ENCODE results near the gene ANO3. TPM values are rescaled to one million over a fixed set of nuclear protein-coding genes. Genes with fewer than 3 reads are reported as not detected.
"Not testable (repeated sequence)": the region's sequence is repeated elsewhere in the genome, so short reads cannot be mapped to it uniquely, and the experiment has no call there.

ANO3 gene
- total RNA-seq, 1 donor from 2014 or later: 2.1 TPM

GRCh38 chr11:26621132-26621531 is 289.2 kb downstream of the ANO3 start:
- no peak for DNase-seq (ENCODE audit: low spot score)

DNA sequence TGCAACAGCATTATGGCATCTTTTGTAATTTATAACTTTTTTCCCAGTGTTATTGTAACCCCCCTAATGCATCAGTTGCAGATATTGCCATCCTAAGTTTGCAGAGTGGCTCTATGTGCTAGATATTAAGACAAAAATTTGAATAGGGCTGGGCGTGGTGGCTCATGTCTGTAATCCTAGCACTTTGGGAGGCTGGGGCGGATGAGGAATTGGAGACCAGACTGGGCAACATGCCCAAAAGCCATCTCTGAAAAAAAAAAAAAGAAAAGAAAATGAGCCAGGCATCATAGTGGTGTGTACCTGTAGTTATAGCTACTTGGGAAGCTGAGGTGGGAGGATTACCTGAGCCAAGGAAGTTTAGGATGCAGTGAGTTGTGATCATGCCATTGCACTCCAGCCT is 290.3 kb downstream of the ANO3 start:
- no peak for DNase-seq (ENCODE audit: low spot score)

GRCh38 chr11:26623076-26623659 is 291.2 kb downstream of the ANO3 start:
- DNase-seq (ENCODE audit: low spot score): no peak

DNA sequence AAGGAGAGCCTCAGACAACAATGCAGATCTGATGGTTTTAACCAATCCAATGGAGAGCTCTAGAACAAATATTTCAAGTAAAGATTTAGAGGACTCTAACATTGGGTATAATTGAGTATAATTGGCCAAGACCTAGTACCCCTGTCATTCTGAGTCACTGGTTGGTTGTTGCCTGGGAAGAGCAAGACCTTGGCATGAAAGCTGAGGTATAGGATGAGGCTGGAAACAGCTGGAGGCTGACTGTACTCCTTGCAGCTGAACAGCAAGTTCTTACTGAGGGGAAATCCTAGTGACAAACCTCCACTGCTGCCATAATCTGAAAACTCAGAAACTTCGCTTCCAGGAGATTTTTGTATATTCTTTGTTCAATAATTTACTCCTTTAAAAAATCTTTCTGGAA is 294.4 kb downstream of the ANO3 start:
- no peak for DNase-seq (ENCODE audit: low spot score)

DNA sequence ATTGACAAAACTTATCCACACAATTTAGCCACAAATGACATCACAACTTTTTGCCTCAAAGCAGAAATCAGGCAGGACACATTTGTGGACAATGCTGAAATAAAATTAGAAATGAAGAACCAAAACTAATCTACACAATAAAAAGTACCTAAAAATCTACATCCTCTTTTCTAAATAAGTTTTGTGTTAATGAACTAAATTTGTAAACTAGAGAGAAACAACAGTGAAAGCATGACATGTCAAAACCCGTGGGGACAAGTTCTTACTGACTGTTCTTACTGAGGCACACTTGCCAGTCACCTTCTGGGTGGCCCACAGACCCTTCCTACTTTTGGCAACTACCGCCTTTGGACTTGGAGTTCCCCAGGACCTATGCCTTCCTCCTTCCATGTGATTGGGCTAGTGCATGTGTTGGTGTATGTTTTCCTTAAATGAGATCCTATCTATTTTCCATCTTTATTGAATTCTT is 300.8 kb downstream of the ANO3 start:
- DNase-seq (ENCODE audit: low spot score): no peak

DNA sequence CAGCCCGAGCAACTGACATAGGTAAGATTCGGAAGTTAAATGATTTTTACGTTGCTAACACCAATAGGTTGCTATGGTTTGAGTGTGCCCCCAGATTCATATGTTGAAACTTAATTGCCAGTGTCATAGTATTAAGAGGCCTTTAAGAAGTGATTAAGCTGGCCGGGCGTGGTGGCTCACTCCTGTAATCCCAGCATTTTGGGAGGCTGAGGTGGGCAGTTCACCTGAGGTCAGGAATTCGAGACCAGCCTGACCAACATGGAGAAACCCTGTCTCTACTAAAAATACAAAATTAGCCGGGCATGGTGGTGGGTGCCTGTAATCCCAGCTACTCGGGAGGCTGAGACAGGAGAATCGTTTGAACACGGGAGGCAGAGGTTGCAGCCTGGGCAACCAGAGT is 311.4 kb downstream of the ANO3 start:
- not testable (repeated sequence) for DNase-seq (ENCODE audit: low spot score)

- DNase-seq (ENCODE audit: low spot score): no peak
Observed at GRCh38 chr11:26649884-26650283, 318.0 kb downstream of the ANO3 start.

DNA sequence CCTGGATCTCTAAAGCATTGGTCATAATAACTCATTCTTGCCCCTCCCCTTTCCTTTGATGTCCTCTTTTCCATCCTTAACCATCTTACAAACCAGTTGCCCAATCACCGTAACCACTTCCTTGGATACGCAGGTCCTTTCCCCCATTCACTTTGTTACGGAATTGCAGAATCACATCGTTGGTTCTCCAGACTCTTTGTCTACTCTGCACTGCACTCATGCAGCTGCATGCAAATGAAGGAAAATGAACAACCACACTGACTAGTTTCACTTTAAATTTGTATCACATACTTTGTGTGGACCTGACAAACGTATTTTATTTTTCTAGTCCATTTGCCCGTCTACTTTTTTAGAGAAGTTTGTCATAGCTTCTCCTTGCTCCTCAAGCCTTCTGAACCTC is 320.0 kb downstream of the ANO3 start:
- DNase-seq (ENCODE audit: low spot score): no peak

- no peak for DNase-seq (ENCODE audit: low spot score)
Observed at GRCh38 chr11:26655287-26655686, 323.4 kb downstream of the ANO3 start.

GRCh38 chr11:26662916-26663315 is 331.0 kb downstream of the ANO3 start:
- DNase-seq (ENCODE audit: low spot score): no peak

DNA sequence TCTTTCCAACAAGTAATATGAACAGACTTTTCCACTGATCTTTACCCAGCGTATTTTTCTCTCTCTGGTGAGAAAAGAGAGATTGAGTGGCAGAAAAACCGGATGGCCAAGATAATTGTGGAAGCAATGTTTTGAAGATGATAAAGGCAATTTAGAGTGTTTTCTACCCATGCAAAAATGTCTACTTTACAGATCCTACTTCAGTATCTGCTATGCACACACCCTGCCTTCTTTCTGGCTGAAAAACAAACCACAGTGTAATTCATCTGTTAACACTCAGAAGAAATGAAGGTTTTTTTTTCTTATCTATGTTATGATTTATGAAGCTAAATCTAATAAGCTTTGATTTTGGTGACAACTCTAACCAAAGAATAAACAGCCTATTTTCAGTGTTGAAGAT is 333.1 kb downstream of the ANO3 start:
- no peak for DNase-seq (ENCODE audit: low spot score)

GRCh38 chr11:26665946-26666345 is 334.0 kb downstream of the ANO3 start:
- no peak for DNase-seq (ENCODE audit: low spot score)

DNA sequence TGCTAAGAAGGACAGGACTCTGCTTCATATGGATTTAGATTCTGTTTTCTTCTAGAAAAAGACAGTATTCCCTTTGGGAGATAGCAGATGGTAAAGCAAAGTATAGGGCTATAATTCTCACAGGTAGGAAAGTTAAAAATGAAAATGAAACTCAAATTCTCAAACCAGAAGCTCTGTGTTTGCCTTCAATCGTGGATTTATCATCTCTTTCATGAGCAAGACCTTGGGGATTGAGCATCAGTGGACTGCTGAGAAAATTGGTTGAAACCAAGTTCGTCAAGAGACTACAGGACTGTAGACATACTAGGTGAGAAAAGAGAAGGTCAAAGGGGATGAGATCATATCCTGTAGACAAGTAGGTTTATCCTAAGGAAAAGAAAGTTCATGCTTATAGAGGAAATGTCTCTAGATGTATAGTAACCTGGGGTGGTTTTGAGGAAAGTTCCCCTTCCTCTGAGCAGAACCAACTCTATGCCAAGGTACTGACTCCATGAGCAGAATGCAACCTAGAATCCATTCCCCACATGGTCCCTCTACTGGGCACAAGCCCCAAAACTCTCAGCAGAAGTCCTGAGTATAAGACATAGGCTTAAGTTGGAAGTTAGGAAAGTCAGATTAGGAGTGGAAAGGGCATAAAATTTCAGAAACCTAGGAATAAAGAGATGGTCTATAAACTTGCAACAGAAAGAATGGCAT is 343.5 kb downstream of the ANO3 start:
- DNase-seq (ENCODE audit: low spot score): no peak

- DNase-seq (ENCODE audit: low spot score): no peak
Observed at GRCh38 chr11:26676641-26677040, 344.7 kb downstream of the ANO3 start.

- no peak for DNase-seq (ENCODE audit: low spot score)
Observed at GRCh38 chr11:26677566-26677965, 345.6 kb downstream of the ANO3 start.

- DNase-seq (ENCODE audit: low spot score): no peak
Observed at GRCh38 chr11:26687351-26687750, 355.4 kb downstream of the ANO3 start.

GRCh38 chr11:26688701-26689100 is 356.8 kb downstream of the ANO3 start:
- no peak for DNase-seq (ENCODE audit: low spot score)

DNA sequence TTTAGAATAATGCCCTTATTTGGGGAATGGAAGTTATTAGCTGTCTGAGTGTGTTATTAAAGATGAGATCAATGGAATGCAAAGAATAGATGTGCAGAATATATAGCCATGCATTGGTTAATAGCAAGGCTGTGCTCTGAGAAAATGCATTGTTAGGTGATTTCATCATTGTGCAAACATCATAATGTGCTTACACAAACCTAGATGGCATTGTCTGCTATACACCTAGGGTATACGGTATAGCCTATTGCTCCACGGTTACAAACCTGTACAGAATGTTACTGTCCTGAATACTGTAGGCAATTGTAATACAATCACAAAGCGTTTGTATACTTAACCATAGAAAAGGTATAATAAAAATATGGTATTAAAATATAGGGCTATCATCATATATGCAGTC is 364.4 kb downstream of the ANO3 start:
- DNase-seq (ENCODE audit: low spot score): no peak

- DNase-seq (ENCODE audit: low spot score): no peak
Observed at GRCh38 chr11:26698224-26698623, 366.3 kb downstream of the ANO3 start.

DNA sequence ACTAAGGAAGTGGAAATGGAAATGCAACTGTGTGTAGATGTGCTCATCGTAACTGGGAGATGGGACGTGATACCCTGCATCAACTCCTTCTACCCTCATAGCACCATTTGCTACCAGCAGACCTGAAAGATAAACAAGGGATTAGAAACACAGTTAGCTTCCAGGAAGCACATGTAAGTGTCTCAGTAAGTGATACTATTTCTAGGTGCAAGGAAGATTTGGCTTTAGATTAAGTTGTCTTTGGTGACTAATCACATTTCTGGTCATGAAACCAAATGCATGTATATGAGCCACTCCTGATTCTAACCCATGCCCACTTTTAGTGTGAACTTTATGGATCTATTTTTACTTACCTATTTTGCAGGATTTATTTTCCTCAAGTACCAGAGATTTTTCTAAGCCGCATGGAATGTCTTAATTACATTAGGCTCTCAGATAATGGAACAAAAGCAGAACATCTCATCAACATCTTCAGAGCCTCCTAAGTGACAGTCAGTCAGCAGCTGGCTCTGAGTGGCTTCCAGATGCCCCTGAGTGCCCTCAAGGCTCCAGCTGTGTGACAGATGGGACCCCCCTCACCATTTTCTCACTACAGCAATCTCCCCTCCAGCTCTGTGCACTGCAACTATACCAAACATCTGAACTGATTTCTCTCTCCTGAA is 368.8 kb downstream of the ANO3 start:
- DNase-seq (ENCODE audit: low spot score): no peak

DNA sequence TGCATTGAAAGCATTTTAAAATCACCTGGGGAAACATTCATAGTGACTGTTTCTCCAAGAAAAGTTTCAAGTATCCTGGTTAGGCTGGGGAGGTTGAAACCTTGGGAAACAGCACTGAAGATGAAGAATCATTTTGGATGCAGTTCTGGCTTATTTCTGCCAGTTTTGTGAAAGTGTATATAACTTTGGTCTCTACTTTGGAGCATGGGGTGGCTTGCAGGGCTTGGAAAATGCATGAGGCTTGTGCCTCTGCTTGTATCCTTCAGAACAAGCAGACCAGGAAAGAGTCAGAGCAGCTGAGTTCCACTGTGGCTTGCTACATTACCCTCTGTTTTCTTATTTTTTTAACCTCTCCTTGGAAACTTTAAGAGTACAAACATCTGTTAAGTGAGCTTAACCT is 370.5 kb downstream of the ANO3 start:
- no peak for DNase-seq (ENCODE audit: low spot score)

DNA sequence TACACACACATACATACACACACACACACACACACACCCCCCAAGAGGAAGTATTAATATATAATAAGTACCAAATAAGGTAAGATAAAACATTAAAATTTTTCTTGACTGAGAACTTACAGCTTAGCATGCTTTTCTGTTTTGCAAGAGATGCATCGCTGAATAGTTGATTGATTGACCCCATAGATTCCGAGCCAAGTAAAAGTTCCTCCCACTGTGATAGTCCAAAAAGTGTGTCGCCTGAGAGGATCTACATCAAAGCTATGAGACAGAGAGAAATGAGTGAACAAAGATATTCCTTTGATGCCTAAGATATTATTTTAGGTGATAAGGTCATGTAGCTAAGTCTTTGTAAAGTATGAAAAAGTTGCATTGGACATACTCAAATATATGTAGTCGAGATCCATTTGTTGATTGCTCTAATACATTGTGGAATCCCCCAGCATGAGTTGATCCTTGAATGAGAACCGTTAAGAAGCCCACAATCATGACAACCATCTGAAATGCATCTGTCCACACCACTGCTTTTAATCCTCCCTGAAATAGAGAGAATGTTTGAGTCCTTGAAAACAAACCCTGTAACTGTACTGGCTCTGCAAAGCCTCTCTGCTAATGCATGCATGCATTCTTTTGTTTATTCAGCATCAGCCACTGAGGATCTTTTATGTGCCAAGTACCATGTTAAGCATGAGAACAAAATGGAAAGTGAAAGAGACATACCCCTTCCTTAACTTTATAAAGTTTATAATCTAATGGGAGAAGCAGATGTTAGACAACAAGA is 371.7 kb downstream of the ANO3 start:
- no peak for DNase-seq (ENCODE audit: low spot score)

Measured in mesenteric fat pad (tissue), 1 donor.